Endothelial cell of umbilical vein (primary cell): ENCODE measurements around the gene TXNRD1. TPM values are rescaled to one million over a fixed set of nuclear protein-coding genes. Genes with fewer than 3 reads are reported as not detected.

ENCODE experiments used
- BruUV-seq: library from RNA; stranded (reverse); fragments of 400-500 nt; replicated peaks from 2 replicates; lab custom pipeline; 2021; lab: Mats Ljungman, UMichigan
- CTCF ChIA-PET: fragments of 300-600, 350-600 bp; sonication (Branson Sonifier 250); formaldehyde crosslinking; loops from one replicate; lab custom pipeline; 2021; ENCODE audit warnings: antibody characterized with exemption, inconsistent platforms; lab: Charles Lee
- POLR2A ChIA-PET: fragments of 300-600, 350-600 bp; sonication (Branson Sonifier 250); formaldehyde crosslinking; loops from one replicate; lab custom pipeline; 2021; ENCODE audit warnings: antibody characterized with exemption, inconsistent platforms; lab: Charles Lee
- DNase-seq: peaks from one replicate; pipeline ENCODE4 v3.0.0-alpha.2; 2011; ENCODE audit warnings: low read depth, low spot score
- FAIRE-seq: peaks from 2 replicates; lab custom pipeline; 2011; peaks lifted over from hg19 to GRCh38; lab: Jason Lieb, UNC
- H2AFZ ChIP-seq: 2 replicates; pipeline ENCODE4 v1.6.0; 2012; ENCODE audit warnings: low read depth, low read length, control low read depth, inconsistent platforms
- H3K27ac ChIP-seq: 2 replicates; pipeline ENCODE4 v1.5.1; 2011; ENCODE audit warnings: low read depth, mild to moderate bottlenecking, control low read depth, low read length, moderate library complexity; ENCODE audit not compliant: insufficient read depth
- H3K27me3 ChIP-seq, 2 experiments: 2 replicates each; pipeline versions ENCODE4 v1.6.0 to v1.6.1; 2011; ENCODE audit warnings: low read length in 2 of 2, mixed read lengths in 1 of 2; ENCODE audit not compliant: control insufficient read depth in 2 of 2, insufficient read depth in 2 of 2
- H3K36me3 ChIP-seq, 2 experiments: 2 replicates in 1 of 2; 3 replicates in 1 of 2; pipeline ENCODE4 v1.5.1; 2011; ENCODE audit warnings: low read length in 2 of 2, mild to moderate bottlenecking in 1 of 2, moderate library complexity in 1 of 2; ENCODE audit not compliant: control insufficient read depth in 2 of 2, insufficient read depth in 2 of 2; ENCODE audit errors: extremely low read depth in 1 of 2
- H3K4me1 ChIP-seq: 3 replicates; pipeline ENCODE4 v1.5.1; 2011; ENCODE audit warnings: mild to moderate bottlenecking, low read length; ENCODE audit not compliant: control insufficient read depth, insufficient read depth; ENCODE audit errors: extremely low read depth
- H3K4me2 ChIP-seq: 2 replicates; pipeline ENCODE4 v1.6.1; 2011; ENCODE audit warnings: low read length, control low read depth, mixed read lengths; ENCODE audit not compliant: insufficient read depth
- H3K4me3 ChIP-seq, 3 experiments: fragments of 200-600 bp in 1 of 3; sonication (generic), shearing (Covaris generic) in 1 of 3; replicated peaks in 1 of 3; 2 replicates each; pipeline ENCODE4 v1.5.1; 2011 to 2016; ENCODE audit warnings: control low read depth in 3 of 3, low read length in 3 of 3, mild to moderate bottlenecking in 2 of 3, inconsistent platforms in 1 of 3, low read depth in 1 of 3, moderate library complexity in 1 of 3; ENCODE audit not compliant: insufficient read depth in 1 of 3
- H3K79me2 ChIP-seq: 2 replicates; pipeline ENCODE4 v1.6.0; 2012; ENCODE audit warnings: low read length, inconsistent platforms; ENCODE audit not compliant: control insufficient read depth, insufficient read depth
- H3K9ac ChIP-seq: replicated peaks from 2 replicates; pipeline ENCODE3; 2011; ENCODE audit warnings: low read length, control low read depth; ENCODE audit not compliant: insufficient read depth; ENCODE audit errors: extremely low read depth
- H3K9me1 ChIP-seq: replicated peaks from 3 replicates; pipeline ENCODE4 v1.6.0; 2011; ENCODE audit warnings: mild to moderate bottlenecking, low read length; ENCODE audit not compliant: control insufficient read depth, insufficient read depth; ENCODE audit errors: extremely low read depth
- H3K9me3 ChIP-seq: replicated peaks from 2 replicates; pipeline ENCODE4 v1.5.1; 2012; ENCODE audit warnings: low read length, inconsistent platforms; ENCODE audit not compliant: control insufficient read depth, insufficient read depth
- H4K20me1 ChIP-seq: replicated peaks from 2 replicates; pipeline ENCODE3; 2011; ENCODE audit warnings: mild to moderate bottlenecking, low read length; ENCODE audit not compliant: control insufficient read depth, insufficient read depth; ENCODE audit errors: extremely low read depth
- CTCF ChIP-seq, 2 donors: IDR thresholded peaks; 1 replicate in 1 of 2; 2 replicates in 1 of 2; pipeline ENCODE4 v1.5.1; 2011; ENCODE audit warnings: low read length in 2 of 2, mild to moderate bottlenecking in 2 of 2, moderate library complexity in 2 of 2, control low read depth in 1 of 2, inconsistent platforms in 1 of 2, low read depth in 1 of 2; ENCODE audit not compliant: insufficient read depth in 1 of 2; ENCODE audit errors: extremely low read depth in 1 of 2
- EZH2 ChIP-seq: IDR thresholded peaks from 2 replicates; pipeline ENCODE4 v1.6.1; 2012; ENCODE audit warnings: borderline replicate concordance, low read depth, mild to moderate bottlenecking, moderate library complexity, low read length, inconsistent platforms; ENCODE audit not compliant: severe bottlenecking
- FOS ChIP-seq: IDR thresholded peaks from 2 replicates; pipeline ENCODE4 v1.6.1; 2011; ENCODE audit warnings: mild to moderate bottlenecking, low read length, moderate library complexity, borderline replicate concordance; ENCODE audit not compliant: insufficient read depth
- GATA2 ChIP-seq: IDR thresholded peaks from 2 replicates; pipeline ENCODE4 v1.7.0; 2011; ENCODE audit warnings: low read depth, mild to moderate bottlenecking, moderate library complexity, mixed read lengths, low read length; ENCODE audit not compliant: insufficient read length, insufficient read depth
- JUN ChIP-seq: IDR thresholded peaks from 2 replicates; pipeline ENCODE4 v1.6.1; 2011; ENCODE audit warnings: borderline replicate concordance, low read depth; ENCODE audit not compliant: insufficient read length, insufficient read depth
- MAX ChIP-seq: IDR thresholded peaks from 2 replicates; pipeline ENCODE4 v1.6.1; 2011; ENCODE audit not compliant: insufficient read depth, insufficient read length
- MYC ChIP-seq: IDR thresholded peaks from one replicate; pipeline ENCODE4 v1.6.1; 2011; ENCODE audit warnings: mild to moderate bottlenecking, low read depth, low read length
- POLR2A ChIP-seq: IDR thresholded peaks from 2 replicates; pipeline ENCODE4 v1.6.1; 2012; ENCODE audit warnings: low read depth, mild to moderate bottlenecking, control low read depth, low read length
- POLR2AphosphoS5 ChIP-seq: IDR thresholded peaks from 2 replicates; pipeline ENCODE4 v1.6.1; 2012; ENCODE audit warnings: low read depth, mild to moderate bottlenecking, control low read depth, low read length, moderate library complexity; ENCODE audit not compliant: insufficient read depth
- dilution Hi-C: fragments of 300-500 bp; cut with MboI; formaldehyde crosslinking; loops from one replicate; pipeline ENCODE4 v1.15.0; 2019; ENCODE audit warnings: low sequenced_read_pairs; ENCODE audit not compliant: extremely low pct_ligation_motif_present
- intact Hi-C: fragments of 100-400 bp; cut with micrococcal nuclease; formaldehyde crosslinking; loops from one replicate; pipeline ENCODE4 v1.10.0; 2022
- polyA plus RNA-seq, 4 experiments: library from polyadenylated mRNA; depleted of rRNA in 3 of 4; stranded (reverse) in 3 of 4; unstranded in 1 of 4; fragments of >200 nt; gene quantifications; 2 replicates each; pipeline versions ENCODE4 v1.2.1 to v1.2.3, GENCODE V29; 2011 to 2012; ENCODE audit warnings: missing spikeins in 1 of 4
- total RNA-seq: library from RNA; stranded (reverse); gene quantifications from 2 replicates; pipeline ENCODE4 v1.2.3, GENCODE V29; 2021

The TXNRD1 gene
- total and polyA plus RNA-seq, 2 donors (not counting 3 experiments of a cell fraction or from before 2014, with no cell fraction given): 309 to 566 TPM

- H3K4me3 ChIP-seq: no peak overlapping the region
- H3K4me2 ChIP-seq: no peak overlapping the region
- ChIA-PET CTCF (no interaction called here), POLR2A (no interaction called here)
- no peak overlapping the region for H2AFZ ChIP-seq
- H3K79me2 ChIP-seq: no peaks in the 10 kb centered on the region
- H3K9ac ChIP-seq: no peak overlapping the region
- no peaks in the 10 kb centered on the region for H3K27me3 ChIP-seq
- H3K9me3 ChIP-seq: no peaks in the 10 kb centered on the region
- TF ChIP-seq MYC (no peak), JUN (no peak), CTCF (IDR thresholded peaks at IDR 0.05; ENCODE audit: extremely low read depth in 1 of 2, insufficient read depth in 1 of 2, low read depth in 1 of 2, low read length in 2 of 2) (no peak), EZH2 (no peak), FOS (no peak), POLR2AphosphoS5 (no peak), GATA2 (no peak), POLR2A (no peak), MAX (no peak)
- H3K27ac ChIP-seq: no peak overlapping the region
- no peak for FAIRE-seq
- no peaks in the 10 kb centered on the region for H3K9me1 ChIP-seq
- intact Hi-C loops (no loop called here), dilution Hi-C loops (no loop called here)
- no peak for DNase-seq
- H4K20me1 ChIP-seq: no peaks in the 10 kb centered on the region
- peaks cover 2% of the 10 kb centered on the region for H3K4me1 ChIP-seq
- no peaks in the 10 kb centered on the region for H3K36me3 ChIP-seq
- no TSS peak for BruUV-seq
Measured at GRCh38 chr12:104175726-104176247, 39.8 kb upstream of the TXNRD1 start.
